Measurements from ENCODE around the gene TXNRD2.
"Not testable (repeated sequence)": the region's sequence is repeated elsewhere in the genome, so short reads cannot be mapped to it uniquely, and the experiment has no call there.

TXNRD2 gene

GRCh38 chr22:19943082-19944026 is 1.7 kb upstream of the TXNRD2 start:
- DNase-seq = no peak

- DNase-seq = peak; percentile 56 to 57
Observed at GRCh38 chr22:19942157-19943081, 801 bp upstream of the TXNRD2 start.

GRCh38 chr22:19940536-19941364 is 868 bp downstream of the TXNRD2 start:
- peak; percentile 27 to 29 for DNase-seq

GRCh38 chr22:19937616-19938473 is 3.8 kb downstream of the TXNRD2 start:
- no peak for DNase-seq

GRCh38 chr22:19936513-19936912 is 5.1 kb downstream of the TXNRD2 start:
- no peak for DNase-seq

GRCh38 chr22:19935123-19935718 is 6.4 kb downstream of the TXNRD2 start:
- not testable (repeated sequence) for DNase-seq

GRCh38 chr22:19933341-19934241 is 8.0 kb downstream of the TXNRD2 start:
- DNase-seq = no peak

- no peak for DNase-seq
Observed at GRCh38 chr22:19932367-19933206, 9.0 kb downstream of the TXNRD2 start.

- no peak for DNase-seq
Observed at GRCh38 chr22:19931514-19931913, 10.1 kb downstream of the TXNRD2 start.

- DNase-seq = peak in 1 of 2 experiments; percentile 33
Observed at GRCh38 chr22:19930551-19931486, 10.8 kb downstream of the TXNRD2 start.

GRCh38 chr22:19929586-19930550 is 11.8 kb downstream of the TXNRD2 start:
- DNase-seq = no peak

GRCh38 chr22:19928207-19928606 is 13.4 kb downstream of the TXNRD2 start:
- no peak for DNase-seq

GRCh38 chr22:19927696-19928095 is 13.9 kb downstream of the TXNRD2 start:
- DNase-seq = no peak

GRCh38 chr22:19926028-19926427 is 15.6 kb downstream of the TXNRD2 start:
- DNase-seq = not testable (repeated sequence)

- DNase-seq = no peak
Observed at GRCh38 chr22:19923914-19924513, 17.6 kb downstream of the TXNRD2 start.

- no peak for DNase-seq
Observed at GRCh38 chr22:19921544-19922081, 20.0 kb downstream of the TXNRD2 start.
